T-cell (primary cell): ENCODE data around the gene SPATA3. TPM values are rescaled to one million over a fixed set of nuclear protein-coding genes. Genes with fewer than 3 reads are reported as not detected.
"Not testable (repeated sequence)": the region's sequence is repeated elsewhere in the genome, so short reads cannot be mapped to it uniquely, and the experiment has no call there.

Experiments used
- ATAC-seq, 4 experiments: fragments of 200-7000 bp in 3 of 4; fragments of 150-1000 bp in 1 of 4; cut with Tn5 transposase; replicated peaks in 1 of 4; 1 replicate in 3 of 4; 2 replicates in 1 of 4; pipeline ENCODE4 v1.10.0; 2021; ENCODE audit warnings: moderate library complexity in 3 of 4, mild to moderate bottlenecking in 2 of 4, moderate number of reproducible peaks in 1 of 4
- CTCF ChIA-PET, 2 donors: fragments of 300-600 bp; sonication (Branson Sonifier 250); formaldehyde crosslinking; loops; one replicate each; lab custom pipeline; 2022; ENCODE audit warnings: antibody characterized with exemption in 2 of 2; lab: Charles Lee
- POLR2A ChIA-PET, 2 donors: fragments of 300-600 bp; sonication (Branson Sonifier 250); formaldehyde crosslinking; loops; one replicate each; lab custom pipeline; 2022; ENCODE audit warnings: antibody characterized with exemption in 2 of 2; lab: Charles Lee
- DNase-seq, 35 experiments: peaks; one replicate each; pipeline versions ENCODE4 v3.0.0 to v3.0.0-alpha.2; 2013 to 2023
- H3K27ac ChIP-seq: one replicate; pipeline ENCODE4 v1.5.1; 2013; ENCODE audit warnings: low read length
- H3K27me3 ChIP-seq, 2 experiments: replicated peaks in 1 of 2; 1 replicate in 1 of 2; 2 replicates in 1 of 2; pipeline versions ENCODE4 v1.6.1 to v1.7.0; 2013; ENCODE audit warnings: low read length in 1 of 2, mixed read lengths in 1 of 2; ENCODE audit not compliant: control insufficient read depth in 2 of 2, insufficient read depth in 2 of 2; ENCODE audit errors: extremely low read depth in 1 of 2
- H3K36me3 ChIP-seq, 2 donors: 1 replicate in 1 of 2; 2 replicates in 1 of 2; pipeline versions ENCODE4 v1.6.1 to v1.7.0; 2013; ENCODE audit warnings: low read length in 1 of 2; ENCODE audit not compliant: control insufficient read depth in 2 of 2, insufficient read depth in 1 of 2; ENCODE audit errors: extremely low read depth in 1 of 2
- H3K4me1 ChIP-seq, 2 experiments: 1 replicate in 1 of 2; 2 replicates in 1 of 2; pipeline versions ENCODE4 v1.6.1 to v1.7.0; 2013; ENCODE audit warnings: low read length in 2 of 2, mixed read lengths in 1 of 2; ENCODE audit not compliant: insufficient read depth in 2 of 2, control insufficient read depth in 1 of 2; ENCODE audit errors: extremely low read depth in 1 of 2
- H3K4me3 ChIP-seq, 2 donors: 1 replicate in 1 of 2; 2 replicates in 1 of 2; pipeline versions ENCODE4 v1.5.1 to v1.7.0; 2013; ENCODE audit warnings: mild to moderate bottlenecking in 2 of 2, low read length in 1 of 2, moderate library complexity in 1 of 2; ENCODE audit not compliant: control insufficient read depth in 1 of 2; ENCODE audit errors: extremely low read depth in 1 of 2
- H3K9me3 ChIP-seq: 2 replicates; pipeline ENCODE4 v1.7.0; 2013
- H3K27ac Mint-ChIP-seq, 2 donors: one replicate each; pipeline ENCODE4 v1.8.0; 2020 to 2021; ENCODE audit warnings: mild to moderate bottlenecking in 2 of 2, mixed read lengths in 2 of 2
- H3K27me3 Mint-ChIP-seq, 2 donors: one replicate each; pipeline ENCODE4 v1.8.0; 2021 to 2022; ENCODE audit warnings: mixed read lengths in 2 of 2
- H3K36me3 Mint-ChIP-seq: one replicate; pipeline ENCODE4 v1.8.0; 2021; ENCODE audit warnings: mixed read lengths
- H3K4me1 Mint-ChIP-seq, 3 donors: one replicate each; pipeline ENCODE4 v1.8.0; 2020 to 2022; ENCODE audit warnings: mixed read lengths in 3 of 3, mild to moderate bottlenecking in 1 of 3
- H3K4me3 Mint-ChIP-seq, 3 donors: one replicate each; pipeline ENCODE4 v1.8.0; 2020 to 2022; ENCODE audit warnings: mild to moderate bottlenecking in 3 of 3, mixed read lengths in 3 of 3, moderate library complexity in 3 of 3
- H3K9me3 Mint-ChIP-seq, 3 donors: one replicate each; pipeline ENCODE4 v1.8.0; 2020 to 2022; ENCODE audit warnings: mixed read lengths in 3 of 3
- WGBS: methylation state at CpG from one replicate; pipeline ENCODE4 v1.1.5; 2013; ENCODE audit warnings: missing lambda C conversion rate; ENCODE audit not compliant: insufficient coverage; 5-methylcytosine and 5-hydroxymethylcytosine counted together
- total RNA-seq, 35 experiments: library from RNA in 6 of 35; stranded (reverse) in 6 of 35; fragments of 120-200 nt in 1 of 35; gene quantifications; one replicate each; pipeline versions ENCODE4 v1.2.1 to v1.2.4 and lab custom pipeline; 2013 to 2026

Gene SPATA3
- total RNA-seq, 5 donors from 2014 or later (not counting 1 experiment from before 2014, with no cell fraction given), result not detected

DNA sequence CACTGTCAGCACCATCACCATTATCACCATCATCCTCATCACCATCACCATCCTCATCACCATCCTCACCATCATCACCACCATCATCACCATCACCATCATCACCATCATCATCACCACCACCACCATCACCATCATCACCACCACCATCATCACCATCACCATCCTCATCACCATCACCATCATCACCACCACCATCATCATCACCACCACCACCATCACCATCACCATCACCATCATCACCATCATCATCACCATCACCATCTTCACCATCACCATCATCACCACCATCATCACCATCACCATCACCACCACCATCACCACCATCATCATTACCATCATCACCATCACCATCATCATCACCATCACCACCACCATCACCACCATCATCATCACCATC lies 9.0 kb downstream of the SPATA3 start:
- H3K27ac Mint-ChIP-seq, H3K36me3 Mint-ChIP-seq, CTCF ChIA-PET, H3K27ac ChIP-seq, H3K4me3 Mint-ChIP-seq, DNase-seq, H3K9me3 ChIP-seq, H3K4me1 ChIP-seq, H3K36me3 ChIP-seq, POLR2A ChIA-PET, H3K4me3 ChIP-seq, H3K4me1 Mint-ChIP-seq, ATAC-seq: not testable (repeated sequence)
- peaks cover 25 to 37% of the 10 kb centered on the region in 2 donors for H3K27me3 Mint-ChIP-seq
- peaks cover 0 to 49% of the 10 kb centered on the region in 2 experiments for H3K27me3 ChIP-seq
- H3K9me3 Mint-ChIP-seq, result peaks cover 0 to 11% (median 10%) of the 10 kb centered on the region in 3 donors

DNA sequence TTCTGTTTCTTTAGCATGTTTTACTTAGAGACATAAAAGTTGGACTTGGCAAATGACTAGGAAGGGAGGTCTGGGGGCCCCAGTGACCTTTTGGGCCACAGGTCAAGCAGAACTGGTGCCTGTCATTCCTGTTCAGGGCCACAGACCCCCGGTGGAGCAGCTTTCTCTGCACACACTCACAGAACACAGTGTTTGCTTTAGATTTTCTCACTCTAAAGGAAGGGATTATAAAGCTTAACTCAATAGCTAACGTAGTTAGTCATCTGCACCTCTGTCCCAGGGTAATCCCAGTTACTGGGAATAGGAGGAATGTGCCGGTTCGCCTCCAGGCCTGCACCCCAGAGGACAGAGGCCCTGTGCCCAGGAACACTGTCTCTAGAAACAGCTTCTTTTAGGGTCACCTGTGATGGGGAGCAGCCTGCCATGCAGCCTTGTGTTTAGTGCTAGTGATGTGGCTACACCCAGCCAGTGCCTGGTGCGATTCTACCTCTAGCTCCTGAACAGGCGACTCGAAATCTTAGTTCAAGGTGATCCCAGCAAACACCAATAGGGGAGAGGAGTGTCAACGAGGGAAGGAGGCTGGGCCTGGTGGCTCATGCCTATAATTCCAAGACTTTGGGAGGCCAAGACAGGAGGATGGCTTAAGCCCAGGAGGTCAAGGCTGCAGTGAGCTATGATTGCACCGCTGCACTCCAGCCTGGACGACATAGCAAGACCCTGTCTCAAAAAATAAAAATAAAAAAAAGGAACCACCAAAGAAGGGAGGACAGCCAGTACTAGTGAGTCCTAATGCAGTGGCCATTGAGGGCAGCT lies 11.6 kb downstream of the SPATA3 start:
- Histone ChIP-seq H3K27ac (no peak overlapping the region), H3K4me3 (no peak overlapping the region), H3K4me1 (no peaks in the 10 kb centered on the region), H3K36me3 (no peaks in the 10 kb centered on the region), H3K27me3 (peaks cover 0 to 36% of the 10 kb centered on the region in 2 experiments), H3K9me3 (no peaks in the 10 kb centered on the region)
- H3K4me1 Mint-ChIP-seq, result no peaks in the 10 kb centered on the region
- ChIA-PET POLR2A (no interaction called here), CTCF (interaction anchor here in 1 of 2 donors (0.6 kb wide), 1 partner anchor 15 kb away, joined by 8 read pairs; no protein-coding TSS in a partner anchor)
- H3K27ac Mint-ChIP-seq, result no peak overlapping the region
- ATAC-seq, result no peak
- 81% methylated on average over 4 of the region's 10 CpGs for WGBS
- no peak overlapping the region for H3K4me3 Mint-ChIP-seq
- H3K9me3 Mint-ChIP-seq, result peaks cover 0 to 11% (median 10%) of the 10 kb centered on the region in 3 donors
- H3K27me3 Mint-ChIP-seq, result peaks cover 5 to 18% of the 10 kb centered on the region in 2 donors
- H3K36me3 Mint-ChIP-seq, result no peaks in the 10 kb centered on the region
- no peak for DNase-seq

DNA sequence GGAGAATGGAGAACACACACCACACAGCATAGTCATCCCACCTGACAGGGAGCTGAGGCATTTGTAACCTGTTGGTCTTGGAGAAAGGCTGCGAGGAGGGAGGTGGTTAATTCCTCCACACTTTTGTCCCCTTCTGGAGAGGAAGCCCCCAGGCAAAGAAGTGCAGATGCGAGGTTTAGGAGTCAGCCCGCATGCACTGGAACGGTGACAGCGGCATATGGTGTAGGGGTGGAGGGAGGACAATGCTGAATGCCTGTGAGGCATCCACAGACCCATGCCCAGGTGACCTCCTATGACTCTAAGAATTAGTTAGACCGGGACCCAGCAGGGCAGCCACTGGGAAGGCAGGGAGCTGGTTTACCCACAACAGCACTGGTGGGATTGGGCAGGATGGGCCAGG lies 12.2 kb downstream of the SPATA3 start:
- no peak for ATAC-seq
- H3K27me3 Mint-ChIP-seq, result peaks cover 7 to 16% of the 10 kb centered on the region in 2 donors
- H3K27ac Mint-ChIP-seq, result no peak overlapping the region
- Histone ChIP-seq H3K27ac (no peak overlapping the region), H3K4me3 (no peak overlapping the region), H3K27me3 (peaks cover 2 to 29% of the 10 kb centered on the region in 2 experiments), H3K9me3 (no peaks in the 10 kb centered on the region), H3K4me1 (no peaks in the 10 kb centered on the region), H3K36me3 (no peaks in the 10 kb centered on the region)
- no peak for DNase-seq
- H3K9me3 Mint-ChIP-seq, result peaks cover 0 to 11% (median 10%) of the 10 kb centered on the region in 3 donors
- no CpG with 5 or more reads among the region's 6 CpGs for WGBS
- CTCF ChIA-PET, result no interaction called here
- POLR2A ChIA-PET, result no interaction called here
- H3K4me3 Mint-ChIP-seq, result no peak overlapping the region
- no peaks in the 10 kb centered on the region for H3K4me1 Mint-ChIP-seq
- no peaks in the 10 kb centered on the region for H3K36me3 Mint-ChIP-seq

DNA sequence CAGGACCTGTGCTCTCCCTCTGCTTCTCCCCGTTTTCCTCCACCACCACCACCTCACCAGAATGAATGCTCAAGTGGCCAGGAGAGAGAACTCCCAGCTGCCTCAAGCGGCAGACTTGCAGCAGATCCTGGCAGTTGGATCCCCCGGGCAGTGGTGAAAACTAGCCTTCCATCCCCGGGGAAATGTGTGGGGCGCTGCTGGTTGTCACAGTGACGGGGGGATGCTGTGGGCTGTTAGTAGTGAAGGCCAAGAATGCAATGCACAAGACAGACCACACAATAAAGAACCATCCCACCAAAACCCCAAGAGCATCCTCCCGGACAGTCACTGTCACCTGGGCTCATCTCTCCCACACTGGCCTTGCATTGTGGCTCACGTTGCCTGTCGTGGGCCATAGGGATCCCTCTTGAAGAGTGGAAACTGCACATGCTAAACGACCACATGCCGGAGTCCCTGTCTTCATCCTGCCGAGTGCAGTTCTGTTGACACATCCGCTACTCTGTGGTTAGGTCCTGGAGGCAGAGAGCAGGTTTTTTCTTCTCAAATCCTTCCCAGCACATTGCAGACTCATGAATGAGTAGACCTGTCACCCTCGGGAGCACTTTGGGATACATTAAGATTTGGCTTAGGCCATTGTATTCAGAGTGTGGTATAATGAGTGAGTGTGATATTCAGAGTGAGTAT lies 13.5 kb downstream of the SPATA3 start:
- Mint-ChIP-seq H3K4me1 (no peaks in the 10 kb centered on the region), H3K27ac (no peak overlapping the region), H3K4me3 (no peak overlapping the region), H3K27me3 (peaks cover 7 to 12% of the 10 kb centered on the region in 2 donors), H3K9me3 (peaks cover 0 to 11% (median 10%) of the 10 kb centered on the region in 3 donors), H3K36me3 (no peaks in the 10 kb centered on the region)
- ATAC-seq (no peak), DNase-seq (no peak)
- Histone ChIP-seq H3K9me3 (no peaks in the 10 kb centered on the region), H3K27me3 (peaks cover 2 to 25% of the 10 kb centered on the region in 2 experiments), H3K4me1 (no peaks in the 10 kb centered on the region), H3K27ac (no peak overlapping the region), H3K4me3 (no peak overlapping the region), H3K36me3 (no peaks in the 10 kb centered on the region)
- POLR2A ChIA-PET, result no interaction called here
- WGBS, result 72% methylated on average over 9 of the region's 14 CpGs
- CTCF ChIA-PET, result no interaction called here

DNA sequence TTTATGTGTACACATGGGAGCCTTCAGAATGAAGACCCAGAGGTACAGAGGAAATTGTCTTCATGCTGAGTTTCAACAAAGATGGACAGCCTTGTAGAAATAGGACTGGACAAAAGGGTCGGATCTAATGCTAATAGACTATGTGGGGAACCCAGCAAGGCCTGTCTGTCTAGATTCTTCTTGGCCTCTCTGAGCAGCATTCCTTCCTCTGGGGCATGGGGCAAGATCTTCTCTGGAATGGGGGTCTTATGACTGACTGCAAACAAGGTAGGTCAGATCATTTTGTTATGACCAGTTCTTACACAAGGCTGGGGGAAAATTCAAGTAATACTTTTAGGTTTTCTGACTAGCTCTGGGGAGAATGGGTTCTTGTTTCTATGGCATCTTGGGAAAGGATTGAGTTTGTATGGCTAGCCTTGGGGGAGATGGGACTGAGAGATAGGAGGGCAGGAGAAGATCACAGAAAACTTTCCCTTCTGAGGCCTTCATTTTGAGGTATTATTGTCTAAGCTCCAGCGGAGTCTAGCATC lies 14.3 kb downstream of the SPATA3 start:
- no peak overlapping the region for H3K27ac ChIP-seq
- no peaks in the 10 kb centered on the region for H3K4me1 Mint-ChIP-seq
- no peaks in the 10 kb centered on the region for H3K4me1 ChIP-seq
- DNase-seq (no peak), ATAC-seq (no peak)
- H3K27me3 ChIP-seq, result peaks cover 2 to 34% of the 10 kb centered on the region in 2 experiments
- H3K36me3 ChIP-seq, result no peaks in the 10 kb centered on the region
- H3K27ac Mint-ChIP-seq, result no peak overlapping the region
- ChIA-PET CTCF (no interaction called here), POLR2A (no interaction called here)
- no peaks in the 10 kb centered on the region for H3K9me3 ChIP-seq
- peaks cover 0 to 4% (median 4%) of the 10 kb centered on the region in 3 donors for H3K9me3 Mint-ChIP-seq
- H3K4me3 ChIP-seq, result no peak overlapping the region
- no peaks in the 10 kb centered on the region for H3K36me3 Mint-ChIP-seq
- 89% methylated on average over 2 of the region's 2 CpGs for WGBS
- H3K27me3 Mint-ChIP-seq, result peaks cover 7 to 17% of the 10 kb centered on the region in 2 donors
- no peak overlapping the region for H3K4me3 Mint-ChIP-seq

DNA sequence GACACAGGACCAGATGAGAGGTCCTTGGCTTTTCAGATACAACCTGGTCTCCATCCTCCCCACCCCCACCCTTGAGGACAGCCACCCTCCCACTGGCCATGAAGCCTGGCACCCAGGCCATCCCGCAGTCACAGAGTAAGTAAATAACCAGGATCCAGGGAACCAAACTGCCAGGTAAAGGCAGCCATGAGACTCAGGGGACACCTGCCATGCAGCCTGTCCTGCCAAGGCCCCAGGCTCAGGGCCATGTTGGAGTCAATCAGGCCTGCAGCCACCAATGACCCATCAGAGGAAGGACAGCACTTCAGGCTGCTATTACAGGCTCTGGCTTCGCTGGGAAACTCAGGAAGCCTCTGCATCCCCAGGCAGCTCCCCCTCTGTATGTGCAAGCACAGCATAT lies 15.6 kb downstream of the SPATA3 start:
- H3K36me3 Mint-ChIP-seq, result no peaks in the 10 kb centered on the region
- H3K4me3 Mint-ChIP-seq, result no peak overlapping the region
- peaks cover 7 to 23% of the 10 kb centered on the region in 2 donors for H3K27me3 Mint-ChIP-seq
- Histone ChIP-seq H3K27ac (no peak overlapping the region), H3K4me1 (no peaks in the 10 kb centered on the region), H3K27me3 (peaks cover 2 to 47% of the 10 kb centered on the region in 2 experiments), H3K9me3 (no peaks in the 10 kb centered on the region), H3K4me3 (no peak overlapping the region), H3K36me3 (no peaks in the 10 kb centered on the region)
- POLR2A ChIA-PET, result no interaction called here
- no peaks in the 10 kb centered on the region for H3K9me3 Mint-ChIP-seq
- no peaks in the 10 kb centered on the region for H3K4me1 Mint-ChIP-seq
- WGBS, result 100% methylated on average over 1 of the region's 2 CpGs
- DNase-seq, result no peak
- CTCF ChIA-PET, result no interaction called here
- no peak for ATAC-seq
- H3K27ac Mint-ChIP-seq, result no peak overlapping the region
